Astrocyte (in vitro differentiated cells and primary cell): Measurements from ENCODE around the gene CREB3L2. TPM values are rescaled to one million over a fixed set of nuclear protein-coding genes. Genes with fewer than 3 reads are reported as not detected.
"Not testable (repeated sequence)": the region's sequence is repeated elsewhere in the genome, so short reads cannot be mapped to it uniquely, and the experiment has no call there.

Source experiments
- DNase-seq: peaks from one replicate; pipeline ENCODE4 v3.0.0-alpha.2; 2010; ENCODE audit warnings: low read depth
- FAIRE-seq: peaks from 2 replicates; lab custom pipeline; 2011; peaks lifted over from hg19 to GRCh38; lab: Jason Lieb, UNC
- H2AFZ ChIP-seq: 2 replicates; pipeline ENCODE4 v1.6.0; 2012; ENCODE audit warnings: low read depth, low read length, inconsistent platforms
- H3K27ac ChIP-seq: 2 replicates; pipeline ENCODE4 v1.5.1; 2011; ENCODE audit warnings: low read depth, low read length, inconsistent platforms
- H3K27me3 ChIP-seq: 2 replicates; pipeline ENCODE4 v1.6.0; 2011; ENCODE audit warnings: low read length, inconsistent platforms; ENCODE audit not compliant: insufficient read depth
- H3K36me3 ChIP-seq: 2 replicates; pipeline ENCODE4 v1.5.1; 2011; ENCODE audit warnings: low read length, inconsistent platforms; ENCODE audit not compliant: insufficient read depth
- H3K4me1 ChIP-seq: 2 replicates; pipeline ENCODE4 v1.5.1; 2011; ENCODE audit warnings: low read length, inconsistent platforms; ENCODE audit not compliant: insufficient read depth
- H3K4me2 ChIP-seq: 2 replicates; pipeline ENCODE4 v1.6.0; 2012; ENCODE audit warnings: low read length, inconsistent platforms
- H3K4me3 ChIP-seq: 2 replicates; pipeline ENCODE4 v1.5.1; 2011; ENCODE audit warnings: low read depth, mild to moderate bottlenecking, low read length, inconsistent platforms; ENCODE audit not compliant: insufficient read depth
- H3K79me2 ChIP-seq: 2 replicates; pipeline ENCODE4 v1.6.0; 2012; ENCODE audit warnings: mild to moderate bottlenecking, low read length, inconsistent platforms; ENCODE audit not compliant: insufficient read depth
- H3K9ac ChIP-seq: 2 replicates; pipeline ENCODE4 v1.6.0; 2012; ENCODE audit warnings: mild to moderate bottlenecking, low read length, inconsistent platforms
- H3K9me3 ChIP-seq: 2 replicates; pipeline ENCODE4 v1.5.1; 2012; ENCODE audit warnings: low read depth, mild to moderate bottlenecking, low read length, inconsistent platforms; ENCODE audit not compliant: insufficient read depth
- H4K20me1 ChIP-seq: 2 replicates; pipeline ENCODE4 v1.6.0; 2012; ENCODE audit warnings: low read length, inconsistent platforms; ENCODE audit not compliant: insufficient read depth
- H3K27ac Mint-ChIP-seq: one replicate; pipeline ENCODE4 v1.8.0; 2021; ENCODE audit warnings: mild to moderate bottlenecking, mixed read lengths; ENCODE audit not compliant: unreplicated experiment
- H3K27me3 Mint-ChIP-seq: one replicate; pipeline ENCODE4 v1.8.0; 2021; ENCODE audit warnings: low read depth, mixed read lengths; ENCODE audit not compliant: unreplicated experiment
- H3K36me3 Mint-ChIP-seq: one replicate; pipeline ENCODE4 v1.8.0; 2021; ENCODE audit warnings: low read depth, mixed read lengths; ENCODE audit not compliant: unreplicated experiment
- H3K4me1 Mint-ChIP-seq: one replicate; pipeline ENCODE4 v1.8.0; 2021; ENCODE audit warnings: low read depth, mixed read lengths; ENCODE audit not compliant: unreplicated experiment
- H3K4me3 Mint-ChIP-seq: one replicate; pipeline ENCODE4 v1.8.0; 2021; ENCODE audit warnings: mild to moderate bottlenecking, moderate library complexity, mixed read lengths; ENCODE audit not compliant: unreplicated experiment
- H3K9me3 Mint-ChIP-seq: one replicate; pipeline ENCODE4 v1.8.0; 2021; ENCODE audit warnings: mild to moderate bottlenecking, mixed read lengths; ENCODE audit not compliant: unreplicated experiment
- CTCF ChIP-seq: IDR thresholded peaks from 2 replicates; pipeline ENCODE4 v1.5.1; 2011; ENCODE audit warnings: low read depth, mild to moderate bottlenecking, inconsistent platforms, low read length, moderate library complexity; ENCODE audit not compliant: insufficient read depth
- EZH2 ChIP-seq: IDR thresholded peaks from 2 replicates; pipeline ENCODE4 v1.6.1; 2012; ENCODE audit warnings: mild to moderate bottlenecking, low read length, inconsistent platforms; ENCODE audit not compliant: insufficient read depth
- total RNA-seq: library from RNA; stranded (reverse); gene quantifications from 2 replicates; pipeline ENCODE4 v1.2.1, GENCODE V29; 2021

The CREB3L2 gene
- total RNA-seq, 1 donor from 2014 or later = 116 TPM

- no peak overlapping the region for H3K4me3 ChIP-seq
- Mint-ChIP-seq H3K4me1 (peaks cover 3% of the 10 kb centered on the region), H3K36me3 (peaks cover 29% of the 10 kb centered on the region), H3K9me3 (peaks cover 25% of the 10 kb centered on the region), H3K27me3 (no peaks in the 10 kb centered on the region), H3K4me3 (no peak overlapping the region), H3K27ac (no peak overlapping the region)
- peaks cover 6% of the 10 kb centered on the region for H3K4me1 ChIP-seq
- no peaks in the 10 kb centered on the region for H3K27me3 ChIP-seq
- no peaks in the 10 kb centered on the region for H4K20me1 ChIP-seq
- DNase-seq = no peak
- H3K9ac ChIP-seq = no peak overlapping the region
- FAIRE-seq = no peak
- TF ChIP-seq CTCF (no peak), EZH2 (no peak)
- H3K79me2 ChIP-seq = no peaks in the 10 kb centered on the region
- H3K4me2 ChIP-seq = no peak overlapping the region
- peaks cover 7% of the 10 kb centered on the region for H3K36me3 ChIP-seq
- no peak overlapping the region for H3K27ac ChIP-seq
- H2AFZ ChIP-seq = no peak overlapping the region
- H3K9me3 ChIP-seq = peaks cover 2% of the 10 kb centered on the region
Observed at GRCh38 chr7:137832382-137832781, 169.5 kb downstream of the CREB3L2 start.

GRCh38 chr7:137831555-137831954 is 170.3 kb downstream of the CREB3L2 start:
- not testable (repeated sequence) for FAIRE-seq
- Mint-ChIP-seq H3K36me3 (peaks cover 29% of the 10 kb centered on the region), H3K9me3 (peaks cover 25% of the 10 kb centered on the region)

GRCh38 chr7:137829337-137829992 is 172.4 kb downstream of the CREB3L2 start:
- H3K4me1 ChIP-seq = no peaks in the 10 kb centered on the region
- peaks cover 2% of the 10 kb centered on the region for H3K9me3 ChIP-seq
- H3K4me1 Mint-ChIP-seq = peaks cover 3% of the 10 kb centered on the region
- H3K27ac Mint-ChIP-seq = no peak overlapping the region
- H3K27me3 Mint-ChIP-seq = no peaks in the 10 kb centered on the region
- peaks cover 7% of the 10 kb centered on the region for H3K36me3 ChIP-seq
- no peak overlapping the region for H3K27ac ChIP-seq
- H3K4me3 ChIP-seq = no peak overlapping the region
- H3K4me2 ChIP-seq = no peak overlapping the region
- H3K27me3 ChIP-seq = no peaks in the 10 kb centered on the region
- H3K79me2 ChIP-seq = no peaks in the 10 kb centered on the region
- DNase-seq (no peak), FAIRE-seq (no peak)
- H3K9me3 Mint-ChIP-seq = peaks cover 27% of the 10 kb centered on the region
- no peaks in the 10 kb centered on the region for H4K20me1 ChIP-seq
- H3K36me3 Mint-ChIP-seq = peaks cover 32% of the 10 kb centered on the region
- H3K4me3 Mint-ChIP-seq = no peak overlapping the region
- H2AFZ ChIP-seq = no peak overlapping the region
- TF ChIP-seq CTCF (no peak), EZH2 (no peak)
- H3K9ac ChIP-seq = no peak overlapping the region

More at GRCh38 chr7:137831555-137831954, 170.3 kb downstream of the CREB3L2 start:
- H4K20me1 ChIP-seq, H3K4me1 Mint-ChIP-seq, H3K9ac ChIP-seq, H2AFZ ChIP-seq, H3K27me3 ChIP-seq, H3K79me2 ChIP-seq, H3K4me1 ChIP-seq, H3K36me3 ChIP-seq, H3K27ac ChIP-seq, H3K27me3 Mint-ChIP-seq, H3K4me3 ChIP-seq, DNase-seq, H3K4me3 Mint-ChIP-seq, H3K27ac Mint-ChIP-seq, H3K4me2 ChIP-seq, H3K9me3 ChIP-seq: not testable (repeated sequence)
